MM.1S (cell line): ENCODE data around the gene FOSB.
A peak's percentile ranks its signal among the peaks of the same experiment; 100 is the strongest.

ENCODE experiments used
- DNase-seq: peaks from one replicate; pipeline ENCODE4 v3.0.0-alpha.2; 2015
- H2AFZ ChIP-seq: fragments of 300-600 bp; sonication (generic); 2 replicates; pipeline ENCODE4 v1.6.0; 2016; ENCODE audit warnings: antibody characterized with exemption, low read length
- H3F3A ChIP-seq: fragments of 300-600 bp; sonication (generic); 2 replicates; pipeline ENCODE4 v1.6.1; 2016; ENCODE audit warnings: mild to moderate bottlenecking, antibody characterized with exemption, low read length, moderate library complexity, mixed read lengths; ENCODE audit not compliant: insufficient read depth
- H3K27ac ChIP-seq: fragments of 300-600 bp; sonication (generic); 2 replicates; pipeline ENCODE4 v1.5.1; 2016; ENCODE audit warnings: mild to moderate bottlenecking, low read length
- H3K27me3 ChIP-seq: fragments of 300-600 bp; sonication (generic); replicated peaks from 2 replicates; pipeline ENCODE4 v1.6.0; 2016; ENCODE audit warnings: low read length; ENCODE audit not compliant: insufficient read depth
- H3K36me3 ChIP-seq: fragments of 300-600 bp; sonication (generic); replicated peaks from 2 replicates; pipeline ENCODE4 v1.6.1; 2016; ENCODE audit warnings: mild to moderate bottlenecking, low read length, mixed read lengths; ENCODE audit not compliant: insufficient read depth
- H3K4me1 ChIP-seq: fragments of 300-600 bp; sonication (generic); 2 replicates; pipeline ENCODE4 v1.6.1; 2016; ENCODE audit warnings: low read length, mixed read lengths
- H3K4me2 ChIP-seq: fragments of 300-600 bp; sonication (generic); 2 replicates; pipeline ENCODE4 v1.6.0; 2016; ENCODE audit warnings: low read depth, low read length
- H3K4me3 ChIP-seq: fragments of 300-600 bp; sonication (generic); 2 replicates; pipeline ENCODE4 v1.5.1; 2016; ENCODE audit warnings: low read length, mixed read lengths
- H3K79me2 ChIP-seq: fragments of 300-600 bp; sonication (generic); 2 replicates; pipeline ENCODE4 v1.6.1; 2016; ENCODE audit warnings: mixed run types, low read length, mixed read lengths
- H3K9ac ChIP-seq: fragments of 300-600 bp; sonication (generic); 2 replicates; pipeline ENCODE4 v1.6.1; 2016; ENCODE audit warnings: low read length, mixed read lengths
- H3K9me2 ChIP-seq: fragments of 300-600 bp; sonication (generic); replicated peaks from 2 replicates; pipeline ENCODE4 v1.6.1; 2016; ENCODE audit warnings: mild to moderate bottlenecking, low read length, mixed read lengths; ENCODE audit not compliant: insufficient read depth
- H3K9me3 ChIP-seq: fragments of 300-600 bp; sonication (generic); replicated peaks from 2 replicates; pipeline ENCODE4 v1.6.1; 2016; ENCODE audit warnings: mild to moderate bottlenecking, low read length, mixed read lengths; ENCODE audit not compliant: insufficient read depth
- H4K20me1 ChIP-seq: fragments of 300-600 bp; sonication (generic); 2 replicates; pipeline ENCODE4 v1.6.1; 2016; ENCODE audit warnings: mild to moderate bottlenecking, low read length, moderate library complexity, mixed read lengths; ENCODE audit not compliant: insufficient read depth
- CTCF ChIP-seq: fragments of 300-600 bp; sonication (generic); IDR thresholded peaks from 2 replicates; pipeline ENCODE4 v1.5.1; 2016; ENCODE audit warnings: antibody characterized with exemption, low read length, mixed read lengths
- EZH2 ChIP-seq: fragments of 300-600 bp; sonication (generic); optimal IDR thresholded peaks from 2 replicates; pipeline ENCODE3; 2017; ENCODE audit warnings: low read depth, mild to moderate bottlenecking, antibody characterized with exemption, low read length, mixed read lengths
- EZH2phosphoT487 ChIP-seq: fragments of 300-600 bp; sonication (generic); IDR thresholded peaks from 2 replicates; pipeline ENCODE4 v1.6.1; 2018; ENCODE audit warnings: antibody characterized with exemption, low read length

The FOSB gene

GRCh38 chr19:45421947-45422498 lies 45.8 kb upstream of the FOSB start:
- Histone ChIP-seq H3K27me3 (no peaks in the 10 kb centered on the region), H4K20me1 (no peaks in the 10 kb centered on the region), H3K79me2 (peaks cover 16% of the 10 kb centered on the region), H3K4me1 (peaks cover 22% of the 10 kb centered on the region), H3K4me3 (no peak overlapping the region), H3K36me3 (no peaks in the 10 kb centered on the region), H3K9me2 (no peaks in the 10 kb centered on the region), H3F3A (peaks cover 42% of the 10 kb centered on the region), H2AFZ (no peak overlapping the region), H3K9me3 (no peaks in the 10 kb centered on the region), H3K27ac (no peak overlapping the region), H3K9ac (no peak overlapping the region), H3K4me2 (no peak overlapping the region)
- TF ChIP-seq EZH2, result no peak
- DNase-seq, result no peak

DNA sequence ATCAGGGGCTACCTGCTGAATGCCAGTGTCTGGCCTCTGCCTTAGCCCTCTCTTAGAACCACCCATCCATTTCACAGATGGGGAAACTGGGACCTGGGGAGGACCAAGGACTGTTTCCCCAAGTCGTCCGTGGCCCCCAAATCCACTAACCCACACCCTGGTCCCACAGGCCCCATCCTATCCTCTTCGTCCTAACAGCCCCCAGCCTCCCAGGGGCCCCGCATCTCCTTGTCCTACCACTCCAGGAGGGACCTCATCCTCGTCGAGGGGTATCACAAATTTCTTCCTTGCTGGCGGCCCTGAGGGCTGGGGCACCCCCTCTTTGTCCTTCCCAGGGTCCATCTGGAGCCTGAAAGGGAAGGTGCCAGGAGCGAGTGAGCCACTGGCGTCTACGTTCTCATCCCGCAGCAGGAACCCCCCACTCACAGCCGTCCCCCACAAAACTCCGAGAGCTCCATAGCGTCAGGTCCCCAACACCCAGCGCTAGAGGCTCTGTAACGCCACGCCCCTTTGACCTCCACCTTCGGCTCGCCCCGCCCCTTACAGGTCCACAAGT lies 44.7 kb upstream of the FOSB start:
- Histone ChIP-seq H4K20me1 (no peaks in the 10 kb centered on the region), H3K27me3 (no peaks in the 10 kb centered on the region), H3K36me3 (no peaks in the 10 kb centered on the region), H3K4me3 (peak overlapping the region; percentile 64), H3K9ac (peak overlapping the region; percentile 47; the same call in 1 of the 2 replicates), H2AFZ (0 out of 2 replicates have a peak overlapping the region, but pooled peaks have one; percentile 18), H3K9me3 (no peaks in the 10 kb centered on the region), H3K4me1 (peaks cover 23% of the 10 kb centered on the region), H3F3A (peaks cover 45% of the 10 kb centered on the region), H3K4me2 (peak overlapping the region; percentile 72), H3K9me2 (no peaks in the 10 kb centered on the region), H3K79me2 (peaks cover 16% of the 10 kb centered on the region), H3K27ac (peak overlapping the region; percentile 93; the same call in 1 of the 2 replicates)
- no peak for TF ChIP-seq EZH2phosphoT487
- TF ChIP-seq EZH2, result no peak
- TF ChIP-seq CTCF, result no peak
- DNase-seq, result no peak

GRCh38 chr19:45423589-45424190 lies 44.1 kb upstream of the FOSB start, which contains the start of gene ERCC1:
ERCC1 (minus strand) TSS chr19:45423917; CDS start chr19:45423374, 543 bp downstream.
- Histone ChIP-seq H3K9ac (peak within 1 kb of the TSS; percentile 75), H3K36me3 (no peaks in the 10 kb centered on the region), H3K4me1 (peaks cover 23% of the 10 kb centered on the region), H3K27me3 (peaks cover 5% of the 10 kb centered on the region; the same call in 1 of the 2 replicates), H3K27ac (peak within 1 kb of the TSS; percentile 93), H3K4me2 (peak within 1 kb of the TSS; percentile 95), H3K79me2 (peaks cover 16% of the 10 kb centered on the region), H3K9me2 (no peaks in the 10 kb centered on the region), H3K9me3 (no peaks in the 10 kb centered on the region), H3F3A (peaks cover 45% of the 10 kb centered on the region), H2AFZ (peak within 1 kb of the TSS; percentile 70), H4K20me1 (no peaks in the 10 kb centered on the region), H3K4me3 (peak within 1 kb of the TSS; percentile 66)
- TF ChIP-seq CTCF (no peak), EZH2phosphoT487 (no peak), EZH2 (no peak)
- peak; percentile 98 for DNase-seq
